MM.1S (cell line): Measurements from ENCODE around the gene GTPBP8.

ENCODE experiments used
- EZH2 ChIP-seq: fragments of 300-600 bp; sonication (generic); optimal IDR thresholded peaks from 2 replicates; pipeline ENCODE3; 2017; ENCODE audit warnings: low read depth, mild to moderate bottlenecking, antibody characterized with exemption, low read length, mixed read lengths
- TF ChIP-seq, protein P1 (sequence below): fragments of 300-600 bp; sonication (generic); IDR thresholded peaks from 2 replicates; pipeline ENCODE4 v1.5.1; 2016; ENCODE audit warnings: antibody characterized with exemption, low read length, mixed read lengths

DNA sequence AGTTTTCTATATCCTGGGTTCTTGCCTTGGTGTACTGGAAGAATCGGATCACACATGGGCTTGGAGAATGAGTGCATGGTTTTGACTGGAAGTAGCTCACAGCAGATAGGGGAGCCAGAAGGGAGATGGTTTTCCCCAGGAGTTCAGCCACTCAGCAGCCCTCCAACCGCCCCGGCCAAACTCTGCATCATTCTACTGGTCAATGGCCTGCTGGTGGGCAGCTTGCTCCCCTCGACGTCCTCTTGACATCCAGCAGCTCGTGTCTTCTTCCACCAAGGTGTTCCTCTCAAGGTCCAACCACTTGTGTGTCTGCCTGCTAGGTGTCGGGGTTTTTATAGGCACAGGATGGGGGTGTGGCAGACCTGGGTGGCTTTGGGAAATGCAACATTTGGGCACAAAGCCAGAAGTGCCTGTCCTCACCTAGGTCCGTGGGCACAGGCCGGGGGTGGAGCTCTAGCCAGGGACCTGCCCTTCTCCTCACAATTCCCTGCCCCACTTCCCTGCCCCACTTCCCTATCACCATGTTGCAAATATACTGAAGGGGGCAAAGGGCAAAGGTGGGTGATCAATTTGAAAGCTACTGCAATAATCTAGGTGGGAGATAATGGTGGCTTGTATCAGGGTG lies 3.0 kb upstream of the GTPBP8 start:
- TF ChIP-seq, protein P1, sequence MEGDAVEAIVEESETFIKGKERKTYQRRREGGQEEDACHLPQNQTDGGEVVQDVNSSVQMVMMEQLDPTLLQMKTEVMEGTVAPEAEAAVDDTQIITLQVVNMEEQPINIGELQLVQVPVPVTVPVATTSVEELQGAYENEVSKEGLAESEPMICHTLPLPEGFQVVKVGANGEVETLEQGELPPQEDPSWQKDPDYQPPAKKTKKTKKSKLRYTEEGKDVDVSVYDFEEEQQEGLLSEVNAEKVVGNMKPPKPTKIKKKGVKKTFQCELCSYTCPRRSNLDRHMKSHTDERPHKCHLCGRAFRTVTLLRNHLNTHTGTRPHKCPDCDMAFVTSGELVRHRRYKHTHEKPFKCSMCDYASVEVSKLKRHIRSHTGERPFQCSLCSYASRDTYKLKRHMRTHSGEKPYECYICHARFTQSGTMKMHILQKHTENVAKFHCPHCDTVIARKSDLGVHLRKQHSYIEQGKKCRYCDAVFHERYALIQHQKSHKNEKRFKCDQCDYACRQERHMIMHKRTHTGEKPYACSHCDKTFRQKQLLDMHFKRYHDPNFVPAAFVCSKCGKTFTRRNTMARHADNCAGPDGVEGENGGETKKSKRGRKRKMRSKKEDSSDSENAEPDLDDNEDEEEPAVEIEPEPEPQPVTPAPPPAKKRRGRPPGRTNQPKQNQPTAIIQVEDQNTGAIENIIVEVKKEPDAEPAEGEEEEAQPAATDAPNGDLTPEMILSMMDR, result no peak
- no peak for TF ChIP-seq EZH2
